HG03045 (cell line): Measurements from ENCODE around the gene CASQ1.

Experiments used
- ATAC-seq: cut with Tn5 transposase; IDR thresholded peaks from one replicate; pipeline ENCODE4 v1.9.1; 2021; ENCODE audit warnings: mild to moderate bottlenecking, moderate library complexity; ENCODE audit not compliant: unreplicated experiment

Gene CASQ1

DNA sequence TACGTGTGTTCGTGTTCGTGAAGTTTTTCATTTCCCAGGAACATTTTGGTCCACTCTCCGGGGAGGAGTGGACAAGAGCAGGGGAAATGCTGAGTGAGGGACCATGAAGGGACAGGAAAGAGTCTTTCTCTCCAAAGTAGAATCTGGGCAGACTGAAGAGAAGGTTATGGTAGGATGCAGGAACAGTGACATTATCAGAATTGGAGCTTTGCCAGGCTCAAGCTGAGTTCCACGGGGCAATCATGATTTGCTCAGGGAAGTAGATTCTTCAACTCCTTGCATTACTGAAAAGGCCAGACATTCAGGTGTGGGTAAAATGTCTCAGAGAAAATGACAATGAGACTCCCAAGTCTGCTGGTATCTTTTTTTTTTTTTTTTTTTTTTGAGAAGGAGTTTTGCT is 22.4 kb upstream of the CASQ1 start:
- ATAC-seq = no peak

- ATAC-seq = no peak
Measured at GRCh38 chr1:160168609-160169369, 21.6 kb upstream of the CASQ1 start.

- ATAC-seq = no peak
Measured at GRCh38 chr1:160169553-160170399, 20.6 kb upstream of the CASQ1 start.

DNA sequence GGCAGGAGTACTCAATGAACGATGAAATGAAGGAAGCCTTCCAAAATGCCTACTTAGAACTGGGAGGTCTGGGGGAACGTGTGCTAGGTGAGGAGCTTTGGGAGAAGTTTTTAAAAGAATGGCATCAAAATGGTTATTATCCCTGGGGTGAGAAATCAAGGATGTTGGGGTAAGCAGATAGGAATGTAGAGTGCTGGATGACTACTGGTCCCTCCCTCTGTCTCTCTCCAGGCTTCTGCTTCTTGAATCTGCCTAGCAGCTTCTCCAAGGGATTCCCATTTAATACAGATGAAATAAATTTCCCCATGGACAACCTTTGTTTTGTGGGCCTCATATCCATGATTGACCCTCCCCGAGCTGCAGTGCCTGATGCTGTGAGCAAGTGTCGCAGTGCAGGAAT is 19.0 kb upstream of the CASQ1 start:
- no peak for ATAC-seq

- ATAC-seq = no peak
Measured at GRCh38 chr1:160171980-160172379, 18.4 kb upstream of the CASQ1 start.

DNA sequence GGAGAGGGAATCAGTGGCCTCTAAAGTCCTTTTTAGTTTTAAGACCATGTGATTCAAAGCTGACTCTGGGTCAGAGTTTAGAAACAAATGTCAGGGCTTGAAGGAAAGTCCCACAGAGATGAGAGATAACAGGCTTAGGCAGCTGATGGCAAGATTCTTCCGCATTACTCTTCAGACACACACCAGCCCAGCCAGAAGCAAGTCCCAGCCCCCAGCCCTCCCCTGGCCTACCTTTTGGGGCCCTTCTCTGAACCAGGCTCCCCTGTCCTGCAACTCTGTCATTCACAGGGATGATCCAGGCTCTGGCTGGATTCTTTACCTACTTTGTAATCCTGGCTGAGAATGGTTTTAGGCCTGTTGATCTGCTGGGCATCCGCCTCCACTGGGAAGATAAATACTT is 13.1 kb upstream of the CASQ1 start:
- no peak for ATAC-seq

DNA sequence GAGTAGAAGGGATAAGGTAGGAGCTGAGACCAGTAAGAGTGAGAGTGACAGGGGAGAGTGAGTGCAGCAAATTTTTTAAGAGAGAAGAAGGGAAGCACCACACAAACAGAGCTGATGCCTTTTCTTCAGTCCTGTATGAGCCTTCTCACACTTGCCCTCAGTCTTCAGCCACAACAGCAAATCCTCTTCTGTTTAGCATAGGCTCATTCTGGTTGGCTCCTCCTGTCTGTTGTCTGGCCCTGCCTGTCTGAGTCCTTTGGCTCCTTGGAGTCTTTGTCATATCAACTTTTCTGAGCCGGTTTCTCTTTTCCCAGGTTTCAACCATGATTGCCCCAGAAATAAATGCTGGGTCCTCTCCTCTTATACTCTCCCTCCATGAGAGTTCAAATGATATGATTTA is 12.7 kb upstream of the CASQ1 start:
- ATAC-seq = no peak

GRCh38 chr1:160178731-160179130 is 11.6 kb upstream of the CASQ1 start:
- ATAC-seq = no peak

GRCh38 chr1:160179336-160179735 is 11.0 kb upstream of the CASQ1 start:
- ATAC-seq = no peak

DNA sequence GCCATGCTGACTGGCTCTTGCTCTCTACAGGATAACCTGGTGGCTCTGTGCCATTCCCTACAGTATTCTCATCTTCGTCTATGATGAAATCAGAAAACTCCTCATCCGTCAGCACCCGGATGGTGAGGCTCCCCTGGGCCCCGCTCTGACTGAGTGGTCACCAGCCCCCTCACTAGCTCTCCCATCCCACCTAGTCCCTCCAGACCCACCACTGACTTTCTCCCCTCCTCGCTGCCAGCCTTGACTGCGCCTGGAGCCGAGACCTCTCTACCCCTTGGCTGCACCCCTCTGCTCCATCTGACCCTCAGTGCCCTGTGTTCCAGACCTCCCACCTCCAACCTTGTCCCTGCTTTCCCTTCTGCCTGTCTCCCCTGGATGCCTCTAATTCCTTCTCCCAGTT is 4.1 kb upstream of the CASQ1 start:
- no peak for ATAC-seq

GRCh38 chr1:160186729-160187128 is 3.6 kb upstream of the CASQ1 start:
- ATAC-seq = no peak

GRCh38 chr1:160187407-160187806 is 3.0 kb upstream of the CASQ1 start:
- no peak for ATAC-seq

GRCh38 chr1:160188341-160188740 is 2.0 kb upstream of the CASQ1 start:
- ATAC-seq = no peak

DNA sequence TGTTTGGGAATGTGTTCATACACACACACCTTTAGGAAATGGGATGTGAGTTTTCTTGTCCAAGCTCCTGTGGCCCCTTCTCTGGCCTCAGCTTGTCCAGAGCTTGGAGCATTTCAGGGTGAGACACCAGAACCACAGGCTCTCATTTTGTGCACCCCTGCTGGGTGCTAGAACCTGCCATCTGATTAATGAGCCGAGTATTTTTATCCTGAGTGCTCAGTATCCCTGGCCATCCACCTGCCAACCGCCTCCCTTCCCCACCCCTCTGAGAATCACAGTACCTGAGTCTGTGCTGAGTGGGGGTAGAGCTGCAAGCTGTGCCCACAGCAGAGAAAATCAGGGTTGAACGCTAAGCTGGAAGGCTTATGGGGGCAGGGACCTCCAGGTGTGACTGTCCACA is 1.4 kb downstream of the CASQ1 start:
- ATAC-seq = no peak

GRCh38 chr1:160192234-160192633 is 1.9 kb downstream of the CASQ1 start:
- ATAC-seq = no peak

DNA sequence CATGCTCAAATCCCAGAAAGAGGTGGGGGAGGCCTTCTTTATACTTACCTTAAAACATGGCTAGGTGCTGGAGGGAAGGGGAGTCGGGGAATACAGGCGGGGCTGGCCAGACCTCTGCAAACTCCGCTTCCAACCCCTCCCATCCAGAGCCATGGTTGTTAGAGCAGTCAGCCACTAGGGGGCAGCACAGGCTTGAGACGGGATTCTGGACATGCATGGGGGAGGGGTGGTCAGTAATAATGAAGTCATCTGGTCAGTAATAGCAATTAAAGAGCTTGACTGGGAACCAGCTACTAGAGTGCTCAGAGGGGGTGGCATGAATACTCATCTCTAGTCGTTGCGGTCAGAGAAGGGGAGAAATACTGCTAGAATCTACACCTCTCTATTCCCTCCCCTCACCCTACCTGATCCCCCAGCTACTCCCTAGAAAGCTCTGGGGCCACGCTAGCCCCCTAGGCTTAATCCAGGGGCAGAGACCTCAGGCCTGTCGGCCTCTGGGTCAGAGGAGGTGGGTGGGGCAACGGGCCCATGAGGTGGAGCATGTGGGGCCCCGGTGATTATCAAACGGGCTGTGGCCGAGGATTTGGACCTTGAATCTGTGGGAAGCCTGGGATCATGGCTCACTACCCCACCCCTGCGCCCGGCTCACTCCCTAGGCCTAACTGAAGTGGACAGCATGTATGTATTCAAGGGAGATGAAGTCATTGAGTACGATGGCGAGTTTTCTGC is 2.9 kb downstream of the CASQ1 start:
- peak; percentile 55 for ATAC-seq

DNA sequence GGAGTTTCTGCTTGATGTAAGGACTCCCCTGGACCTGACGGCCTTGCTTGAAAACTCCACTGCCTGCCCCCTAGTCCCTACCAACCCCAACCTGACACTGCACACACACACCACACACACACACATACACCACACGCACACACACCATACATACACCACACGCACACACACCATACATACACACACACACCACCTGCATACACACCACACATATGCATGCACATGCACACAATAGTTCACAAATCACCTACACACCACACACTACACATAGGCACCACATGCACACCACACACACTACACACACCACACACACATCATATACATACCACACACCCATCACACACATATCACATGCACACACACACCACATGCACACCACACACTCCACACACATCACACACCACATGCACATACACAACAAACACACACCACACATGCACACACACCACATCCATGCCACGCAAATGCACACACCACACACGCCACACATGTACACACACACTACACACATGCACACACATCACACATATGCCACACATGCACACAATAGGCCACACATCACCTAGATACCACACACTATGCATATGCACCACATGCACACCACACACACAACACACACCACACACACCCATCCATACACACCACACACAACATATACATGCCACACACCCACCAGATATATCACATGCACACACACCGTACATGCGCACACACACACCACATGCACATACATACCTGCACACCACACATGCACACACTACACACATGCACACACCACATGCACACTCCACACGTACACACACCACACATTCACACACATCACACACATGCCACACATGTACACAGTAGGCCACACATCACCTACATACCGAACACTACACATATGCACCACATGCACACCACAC is 3.7 kb downstream of the CASQ1 start:
- ATAC-seq = no peak

- ATAC-seq = no peak
Measured at GRCh38 chr1:160194737-160195059, 4.3 kb downstream of the CASQ1 start.

- no peak for ATAC-seq
Measured at GRCh38 chr1:160196143-160196542, 5.8 kb downstream of the CASQ1 start.

- ATAC-seq = no peak
Measured at GRCh38 chr1:160197231-160197630, 6.9 kb downstream of the CASQ1 start.

- ATAC-seq = no peak
Measured at GRCh38 chr1:160200786-160201185, 10.4 kb downstream of the CASQ1 start.
